Pancreas (tissue), 10 donors: ENCODE data around the gene STARD3. TPM values are rescaled to one million over a fixed set of nuclear protein-coding genes. Genes with fewer than 3 reads are reported as not detected.
A peak's percentile ranks its signal among the peaks of the same experiment; 100 is the strongest.

ENCODE experiments used
- ATAC-seq, 4 donors: fragments of 200-7000 bp; cut with Tn5 transposase; one replicate each; pipeline versions ENCODE4 v1.8.0 to v1.9.1; 2020; ENCODE audit warnings: mild to moderate bottlenecking in 4 of 4, moderate library complexity in 4 of 4
- DNase-seq, 6 donors: peaks; one replicate each; pipeline ENCODE4 v3.0.0-alpha.2; 2020
- FAIRE-seq: peaks from 2 replicates; lab custom pipeline; 2012; peaks lifted over from hg19 to GRCh38; lab: Jason Lieb, UNC
- H3K27ac ChIP-seq, 4 donors: fragments of 200-600 bp; sonication (generic); 1 replicate in 3 of 4; 2 replicates in 1 of 4; pipeline versions ENCODE4 v1.5.0 to v1.8.0; 2020
- H3K27me3 ChIP-seq, 4 donors: fragments of 200-600 bp; one replicate each; pipeline ENCODE4 v1.8.0; 2021
- H3K36me3 ChIP-seq, 3 donors: fragments of 200-600 bp; sonication (generic) in 1 of 3; one replicate each; pipeline versions ENCODE4 v1.5.0 to v1.8.0; 2020 to 2021
- H3K4me1 ChIP-seq, 3 donors: fragments of 200-600 bp; one replicate each; pipeline ENCODE4 v1.8.0; 2021
- H3K4me3 ChIP-seq, 4 donors: fragments of 200-600 bp; sonication (generic) in 2 of 4; one replicate each; pipeline versions ENCODE4 v1.5.0 to v1.8.0; 2020 to 2021
- H3K9me3 ChIP-seq, 4 donors: fragments of 200-600 bp; one replicate each; pipeline ENCODE4 v1.8.0; 2021
- CTCF ChIP-seq, 4 donors: fragments of 200-600 bp; sonication (generic) in 3 of 4; IDR thresholded peaks; one replicate each; pipeline versions ENCODE4 v1.5.0 to v1.8.0; 2021; ENCODE audit warnings: antibody characterized with exemption in 4 of 4
- WGBS, 2 donors: extraction: QIAGEN DNeasy Blood & Tissue Kit; methylation state at CpG; one replicate each; pipeline ENCODE4 v1.1.7; 2013; 5-methylcytosine and 5-hydroxymethylcytosine counted together
- intact Hi-C, 3 donors: fragments of 100-400 bp; cut with DNase I; formaldehyde crosslinking; loops; one replicate each; pipeline versions ENCODE4 v1.11.1 to v1.14.2; 2022
- polyA plus RNA-seq, 2 donors: library from polyadenylated mRNA; stranded (reverse); fragments of 200-250 nt; gene quantifications; one replicate each; pipeline ENCODE4 v1.2.3, GENCODE V29; 2013
- total RNA-seq, 6 donors: library from RNA; stranded (reverse); fragmentation: NEBNext Ultra II Directional in 4 of 6; extraction: Animal tissue kit (Norgen Biotek cat#: 25700) in 4 of 6; gene quantifications; one replicate each; pipeline versions ENCODE4 v1.2.1 to v1.2.4, GENCODE V29; 2021 to 2023
- donor health status: healthy with polysubstance abuse.
- donor health status: DM: no; HTN: no; CAD: no; lungs with moderate emphysema.
- donor health status: DM: no; HTN: no; CAD: no.
- donor health status: control.
- donor health status: control.
- donor health status: Bipolar disorder and iron deficiency.
- donor health status: DM: yes; HTN: yes; CAD: no.
- donor health status: DM: no; HTN: no; CAD: no.
- donor health status: DM: no; HTN: no; CAD: no.
- donor health status: DM: yes; HTN: yes; CAD: no.

STARD3 gene
- total and polyA plus RNA-seq, 8 donors: 24.4 to 73.8 (median 29.9) TPM

GRCh38 chr17:39672522-39673334 is 35.8 kb downstream of the STARD3 start:
- intact Hi-C loops: no loop called here
- H3K27me3 ChIP-seq: peaks cover 0 to 4% (median 0%) of the 10 kb centered on the region in 4 donors
- no peak overlapping the region for H3K27ac ChIP-seq
- TF ChIP-seq CTCF (IDR thresholded peaks at IDR 0.05): peak in 1 of 4 donors; percentile 1
- 61 to 69% methylated on average over 15 of the region's 15 CpGs for WGBS, 2 donors
- no peak for ATAC-seq
- peak in 2 of 6 donors; percentile 15 to 38 for DNase-seq
- no peaks in the 10 kb centered on the region for H3K9me3 ChIP-seq
- peaks cover 5 to 8% (median 5%) of the 10 kb centered on the region in 3 donors for H3K4me1 ChIP-seq
- no peaks in the 10 kb centered on the region for H3K36me3 ChIP-seq
- FAIRE-seq: no peak
- no peak overlapping the region for H3K4me3 ChIP-seq

GRCh38 chr17:39673335-39674081 is 36.6 kb downstream of the STARD3 start:
- FAIRE-seq (no peak), DNase-seq (peak in 1 of 6 donors; percentile 56), ATAC-seq (no peak)
- H3K27ac ChIP-seq: no peak overlapping the region
- intact Hi-C loops: no loop called here
- 66 to 76% methylated on average over 13 of the region's 13 CpGs for WGBS, 2 donors
- H3K9me3 ChIP-seq: no peaks in the 10 kb centered on the region
- no peak for TF ChIP-seq CTCF (IDR thresholded peaks at IDR 0.05)
- H3K36me3 ChIP-seq: no peaks in the 10 kb centered on the region
- H3K4me1 ChIP-seq: peaks cover under 1 to 8% (median 5%) of the 10 kb centered on the region in 3 donors
- no peak overlapping the region for H3K4me3 ChIP-seq
- H3K27me3 ChIP-seq: peaks cover 0 to 4% (median 0%) of the 10 kb centered on the region in 4 donors

GRCh38 chr17:39674179-39674578 is 37.2 kb downstream of the STARD3 start:
- peaks cover 0 to 8% (median 5%) of the 10 kb centered on the region in 3 donors for H3K4me1 ChIP-seq
- whole genome bisulfite sequencing, 2 donors: 73% methylated on average over 5 of the region's 5 CpGs

GRCh38 chr17:39674702-39675389 is 37.9 kb downstream of the STARD3 start:
- FAIRE-seq (no peak), ATAC-seq (peak; percentile 52 to 70 (median 62)), DNase-seq (peak in 5 of 6 donors; percentile 48 to 83 (median 60))
- H3K9me3 ChIP-seq: no peaks in the 10 kb centered on the region
- no peak for TF ChIP-seq CTCF (IDR thresholded peaks at IDR 0.05)
- H3K4me1 ChIP-seq: peaks cover 0 to 8% (median 5%) of the 10 kb centered on the region in 3 donors
- peak overlapping the region; percentile 50 to 71 (median 60) for H3K27ac ChIP-seq
- no peaks in the 10 kb centered on the region for H3K36me3 ChIP-seq
- 40 to 42% methylated on average over 11 of the region's 11 CpGs for WGBS, 2 donors
- H3K4me3 ChIP-seq: no peak overlapping the region
- intact Hi-C loops: no loop called here
- peaks cover 0 to 4% (median 0%) of the 10 kb centered on the region in 4 donors for H3K27me3 ChIP-seq

More at GRCh38 chr17:39674179-39674578, 37.2 kb downstream of the STARD3 start:
- intact Hi-C loops: no loop called here
- Histone ChIP-seq H3K9me3 (no peaks in the 10 kb centered on the region), H3K36me3 (no peaks in the 10 kb centered on the region), H3K4me3 (no peak overlapping the region), H3K27me3 (peaks cover 0 to 4% (median 0%) of the 10 kb centered on the region in 4 donors), H3K27ac (peak overlapping the region; percentile 50 to 71 (median 60))
- DNase-seq (peak in 1 of 6 donors; percentile 38), ATAC-seq (no peak), FAIRE-seq (no peak)
- TF ChIP-seq CTCF (IDR thresholded peaks at IDR 0.05): no peak
